ENCODE data around the gene CELSR3.

CELSR3 gene

GRCh38 chr3:48661501-48662144 is 1.1 kb downstream of the CELSR3 start:
- peak; percentile 71 for DNase-seq

GRCh38 chr3:48660800-48661400 is 1.8 kb downstream of the CELSR3 start:
- no peak for DNase-seq

- DNase-seq, result peak; percentile 36
Measured at GRCh38 chr3:48656841-48657281, 5.8 kb downstream of the CELSR3 start.

- DNase-seq, result peak; percentile 86
Measured at GRCh38 chr3:48656061-48656840, 6.4 kb downstream of the CELSR3 start.

- DNase-seq, result peak; percentile 61
Measured at GRCh38 chr3:48655606-48656005, 7.1 kb downstream of the CELSR3 start.

GRCh38 chr3:48655063-48655462 is 7.6 kb downstream of the CELSR3 start:
- no peak for DNase-seq

GRCh38 chr3:48652923-48653715 is 9.6 kb downstream of the CELSR3 start:
- no peak for DNase-seq

- DNase-seq, result no peak
Measured at GRCh38 chr3:48651771-48652170, 10.9 kb downstream of the CELSR3 start.

GRCh38 chr3:48650723-48651122 is 12.0 kb downstream of the CELSR3 start:
- DNase-seq, result no peak

- DNase-seq, result no peak
Measured at GRCh38 chr3:48648188-48648850, 14.4 kb downstream of the CELSR3 start.

GRCh38 chr3:48647714-48648113 is 15.0 kb downstream of the CELSR3 start:
- DNase-seq, result no peak

- no peak for DNase-seq
Measured at GRCh38 chr3:48644898-48645760, 17.6 kb downstream of the CELSR3 start.

- DNase-seq, result no peak
Measured at GRCh38 chr3:48642605-48643004, 20.1 kb downstream of the CELSR3 start.

GRCh38 chr3:48641396-48641795 is 21.3 kb downstream of the CELSR3 start:
- no peak for DNase-seq

- DNase-seq, result no peak
Measured at GRCh38 chr3:48639944-48640606, 22.6 kb downstream of the CELSR3 start.

GRCh38 chr3:48637305-48637704 is 25.4 kb downstream of the CELSR3 start:
- no peak for DNase-seq

- DNase-seq, result no peak
Measured at GRCh38 chr3:48636149-48636655, 26.5 kb downstream of the CELSR3 start.

GRCh38 chr3:48635222-48636021 is 27.3 kb downstream of the CELSR3 start, which contains the start of gene SLC26A6:
Gene SLC26A6, minus strand, starts transcription at chr3:48635461. Its CDS starts 68 bp downstream, at chr3:48635393.
- DNase-seq, result peak; percentile 96

- peak; percentile 71 for DNase-seq
Measured at GRCh38 chr3:48634661-48635221, 27.9 kb downstream of the CELSR3 start.

Data from CD4-positive, alpha-beta T cell treated with Interleukin-6 for 4 hours (primary cell).